GM23338 (cell line): ENCODE results near the gene OXNAD1.

ENCODE experiments used
- CREB1 ChIP-seq: fragments of 250-450 bp; sonication (Bioruptor Pico); IDR thresholded peaks from 2 replicates; pipeline ENCODE4 v1.5.0; 2020; ENCODE audit warnings: low read depth, mild to moderate bottlenecking, moderate library complexity
- CTCF ChIP-seq, 2 experiments: fragments of 200-600 bp in 1 of 2; sonication (generic) in 1 of 2; conservative IDR thresholded peaks; 2 replicates each; pipeline versions ENCODE4 v1.5.1 to v1.6.1; 2016 to 2017; ENCODE audit warnings: antibody characterized with exemption in 2 of 2, low read depth in 2 of 2, mild to moderate bottlenecking in 2 of 2, moderate library complexity in 1 of 2
- EZH2 ChIP-seq: fragments of 200-600 bp; sonication (generic); IDR thresholded peaks from one replicate; pipeline ENCODE4 v1.8.0; 2017; ENCODE audit warnings: antibody characterized with exemption, mild to moderate bottlenecking, low read depth; ENCODE audit not compliant: unreplicated experiment
- JUNB ChIP-seq: IDR thresholded peaks from one replicate; pipeline ENCODE4 v1.6.1; 2016; ENCODE audit warnings: antibody characterized with exemption; ENCODE audit not compliant: unreplicated experiment
- NANOG ChIP-seq: IDR thresholded peaks from 2 replicates; pipeline ENCODE4 v1.6.1; 2016; ENCODE audit warnings: antibody characterized with exemption, borderline replicate concordance
- POLR2AphosphoS5 ChIP-seq: IDR thresholded peaks from 2 replicates; pipeline ENCODE4 v1.6.1; 2016; ENCODE audit warnings: antibody characterized with exemption, low read depth
- ZNF462 ChIP-seq: fragments of 250-450 bp; sonication (Bioruptor Pico); IDR thresholded peaks from 2 replicates; pipeline ENCODE4 v1.5.0; 2020; ENCODE audit warnings: mild to moderate bottlenecking, moderate library complexity
- TF ChIP-seq, protein P1 (sequence below): IDR thresholded peaks from one replicate; pipeline ENCODE4 v1.6.1; 2018; ENCODE audit warnings: antibody characterized with exemption; ENCODE audit not compliant: unreplicated experiment

- TF ChIP-seq CTCF (conservative IDR thresholded peaks at IDR 0.05; ENCODE audit: low read depth in 2 of 2) (no peak), JUNB (no peak), EZH2 (no peak), POLR2AphosphoS5 (no peak), NANOG (no peak), CREB1 (CRISPR knock-in tag) (no peak), ZNF462 (CRISPR knock-in tag) (no peak)
- TF ChIP-seq, protein P1, sequence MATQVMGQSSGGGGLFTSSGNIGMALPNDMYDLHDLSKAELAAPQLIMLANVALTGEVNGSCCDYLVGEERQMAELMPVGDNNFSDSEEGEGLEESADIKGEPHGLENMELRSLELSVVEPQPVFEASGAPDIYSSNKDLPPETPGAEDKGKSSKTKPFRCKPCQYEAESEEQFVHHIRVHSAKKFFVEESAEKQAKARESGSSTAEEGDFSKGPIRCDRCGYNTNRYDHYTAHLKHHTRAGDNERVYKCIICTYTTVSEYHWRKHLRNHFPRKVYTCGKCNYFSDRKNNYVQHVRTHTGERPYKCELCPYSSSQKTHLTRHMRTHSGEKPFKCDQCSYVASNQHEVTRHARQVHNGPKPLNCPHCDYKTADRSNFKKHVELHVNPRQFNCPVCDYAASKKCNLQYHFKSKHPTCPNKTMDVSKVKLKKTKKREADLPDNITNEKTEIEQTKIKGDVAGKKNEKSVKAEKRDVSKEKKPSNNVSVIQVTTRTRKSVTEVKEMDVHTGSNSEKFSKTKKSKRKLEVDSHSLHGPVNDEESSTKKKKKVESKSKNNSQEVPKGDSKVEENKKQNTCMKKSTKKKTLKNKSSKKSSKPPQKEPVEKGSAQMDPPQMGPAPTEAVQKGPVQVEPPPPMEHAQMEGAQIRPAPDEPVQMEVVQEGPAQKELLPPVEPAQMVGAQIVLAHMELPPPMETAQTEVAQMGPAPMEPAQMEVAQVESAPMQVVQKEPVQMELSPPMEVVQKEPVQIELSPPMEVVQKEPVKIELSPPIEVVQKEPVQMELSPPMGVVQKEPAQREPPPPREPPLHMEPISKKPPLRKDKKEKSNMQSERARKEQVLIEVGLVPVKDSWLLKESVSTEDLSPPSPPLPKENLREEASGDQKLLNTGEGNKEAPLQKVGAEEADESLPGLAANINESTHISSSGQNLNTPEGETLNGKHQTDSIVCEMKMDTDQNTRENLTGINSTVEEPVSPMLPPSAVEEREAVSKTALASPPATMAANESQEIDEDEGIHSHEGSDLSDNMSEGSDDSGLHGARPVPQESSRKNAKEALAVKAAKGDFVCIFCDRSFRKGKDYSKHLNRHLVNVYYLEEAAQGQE = no peak
Observed at GRCh38 chr3:16315623-16316022, 50.6 kb downstream of the OXNAD1 start.
